Measurements from ENCODE around the gene GIPR.
"Not testable (repeated sequence)": the region's sequence is repeated elsewhere in the genome, so short reads cannot be mapped to it uniquely, and the experiment has no call there.

The GIPR gene

GRCh38 chr19:45667620-45668341 is at the start of gene GIPR:
Gene GIPR, plus strand, starts transcription at chr19:45668221. Its CDS starts 1,300 bp downstream, at chr19:45669521.
- DNase-seq (ENCODE audit: low read depth, low spot score), result peak; percentile 24

- DNase-seq (ENCODE audit: low read depth, low spot score), result no peak
Measured at GRCh38 chr19:45621389-45621788, 46.6 kb upstream of the GIPR start.

- DNase-seq (ENCODE audit: low read depth, low spot score), result no peak
Measured at GRCh38 chr19:45621976-45622503, 46.0 kb upstream of the GIPR start.

GRCh38 chr19:45623984-45624383 is 44.0 kb upstream of the GIPR start:
- no peak for DNase-seq (ENCODE audit: low read depth, low spot score)

GRCh38 chr19:45628219-45628618 is 39.8 kb upstream of the GIPR start:
- DNase-seq (ENCODE audit: low read depth, low spot score), result not testable (repeated sequence)

- no peak for DNase-seq (ENCODE audit: low read depth, low spot score)
Measured at GRCh38 chr19:45629704-45630103, 38.3 kb upstream of the GIPR start.

- DNase-seq (ENCODE audit: low read depth, low spot score), result peak; percentile 92
Measured at GRCh38 chr19:45630463-45630862, 37.6 kb upstream of the GIPR start.

GRCh38 chr19:45632468-45633196 is 35.4 kb upstream of the GIPR start:
- DNase-seq (ENCODE audit: low read depth, low spot score), result peak; percentile 97

- DNase-seq (ENCODE audit: low read depth, low spot score), result no peak
Measured at GRCh38 chr19:45636275-45636674, 31.7 kb upstream of the GIPR start.

GRCh38 chr19:45636902-45637301 is 31.1 kb upstream of the GIPR start:
- no peak for DNase-seq (ENCODE audit: low read depth, low spot score)

GRCh38 chr19:45637890-45638667 is 29.9 kb upstream of the GIPR start:
- DNase-seq (ENCODE audit: low read depth, low spot score), result peak; percentile 71

GRCh38 chr19:45638930-45639729 is 28.9 kb upstream of the GIPR start, which contains the start of gene EML2:
Gene EML2, minus strand, starts transcription at chr19:45639397. Its CDS starts 21 bp downstream, at chr19:45639376.
- peak; percentile 68 for DNase-seq (ENCODE audit: low read depth, low spot score)

- DNase-seq (ENCODE audit: low read depth, low spot score), result no peak
Measured at GRCh38 chr19:45640849-45641273, 27.2 kb upstream of the GIPR start.

GRCh38 chr19:45641274-45642105 is 26.5 kb upstream of the GIPR start:
- DNase-seq (ENCODE audit: low read depth, low spot score), result peak; percentile 55

GRCh38 chr19:45643024-45643926 is 24.7 kb upstream of the GIPR start:
- peak; percentile 93 for DNase-seq (ENCODE audit: low read depth, low spot score)

- no peak for DNase-seq (ENCODE audit: low read depth, low spot score)
Measured at GRCh38 chr19:45643927-45644771, 23.9 kb upstream of the GIPR start.

GRCh38 chr19:45645068-45645630 is 22.9 kb upstream of the GIPR start:
- no peak for DNase-seq (ENCODE audit: low read depth, low spot score)
